CD14-positive monocyte (primary cell): ENCODE results near the gene RANBP1. TPM values are rescaled to one million over a fixed set of nuclear protein-coding genes. Genes with fewer than 3 reads are reported as not detected.

Experiments
- DNase-seq, 3 donors: peaks; one replicate each; pipeline ENCODE4 v3.0.0-alpha.2; 2011 to 2022
- H2AFZ ChIP-seq: 2 replicates; pipeline ENCODE4 v1.6.0; 2012; ENCODE audit warnings: mild to moderate bottlenecking, low read depth, low read length, inconsistent platforms; ENCODE audit not compliant: insufficient read depth, poor library complexity, severe bottlenecking
- H3K27ac ChIP-seq, 2 donors: 1 replicate in 1 of 2; 2 replicates in 1 of 2; pipeline ENCODE4 v1.5.1; 2012 to 2013; ENCODE audit warnings: low read length in 2 of 2, control low read depth in 1 of 2, inconsistent platforms in 1 of 2, low read depth in 1 of 2, mild to moderate bottlenecking in 1 of 2
- H3K27me3 ChIP-seq, 2 donors: one replicate each; pipeline versions ENCODE4 v1.6.0 to v1.6.1; 2011 to 2013; ENCODE audit warnings: low read length in 2 of 2; ENCODE audit not compliant: control insufficient read depth in 2 of 2, insufficient read depth in 2 of 2
- H3K36me3 ChIP-seq, 2 donors: replicated peaks in 1 of 2; 1 replicate in 1 of 2; 2 replicates in 1 of 2; pipeline versions ENCODE4 v1.5.1 to v1.6.1; 2012 to 2013; ENCODE audit warnings: low read length in 2 of 2, control low read depth in 1 of 2, inconsistent platforms in 1 of 2, mild to moderate bottlenecking in 1 of 2; ENCODE audit not compliant: insufficient read depth in 2 of 2, control insufficient read depth in 1 of 2
- H3K4me1 ChIP-seq, 2 donors: 1 replicate in 1 of 2; 2 replicates in 1 of 2; pipeline versions ENCODE4 v1.5.1 to v1.6.1; 2012 to 2013; ENCODE audit warnings: low read length in 2 of 2, control low read depth in 1 of 2, inconsistent platforms in 1 of 2, mild to moderate bottlenecking in 1 of 2, moderate library complexity in 1 of 2; ENCODE audit not compliant: insufficient read depth in 2 of 2, control insufficient read depth in 1 of 2
- H3K4me2 ChIP-seq: replicated peaks from 2 replicates; pipeline ENCODE3; 2012; ENCODE audit warnings: low read length, moderate library complexity, mild to moderate bottlenecking; ENCODE audit not compliant: poor library complexity, severe bottlenecking; ENCODE audit errors: extremely low read depth
- H3K4me3 ChIP-seq, 3 experiments: fragments of 200-600 bp in 1 of 3; sonication (generic) in 1 of 3; replicated peaks in 1 of 3; 1 replicate in 2 of 3; 2 replicates in 1 of 3; pipeline ENCODE4 v1.5.1; 2011 to 2013; ENCODE audit warnings: low read length in 3 of 3, mild to moderate bottlenecking in 3 of 3, control low read depth in 2 of 3, low read depth in 2 of 3, inconsistent platforms in 1 of 3, moderate library complexity in 1 of 3
- H3K79me2 ChIP-seq: 2 replicates; pipeline ENCODE4 v1.6.0; 2012; ENCODE audit warnings: mild to moderate bottlenecking, control low read depth, inconsistent platforms, low read length, moderate library complexity; ENCODE audit not compliant: insufficient read depth
- H3K9ac ChIP-seq: 2 replicates; pipeline ENCODE4 v1.6.0; 2017; ENCODE audit warnings: low read length, mild to moderate bottlenecking; ENCODE audit not compliant: insufficient read depth, poor library complexity, severe bottlenecking
- H3K9me3 ChIP-seq, 2 donors: replicated peaks in 1 of 2; 1 replicate in 1 of 2; 2 replicates in 1 of 2; pipeline versions ENCODE4 v1.5.1 to v1.6.1; 2012 to 2013; ENCODE audit warnings: low read length in 2 of 2, control low read depth in 1 of 2; ENCODE audit not compliant: control insufficient read depth in 1 of 2, insufficient read depth in 1 of 2
- H4K20me1 ChIP-seq: 2 replicates; pipeline ENCODE4 v1.6.0; 2012; ENCODE audit warnings: mild to moderate bottlenecking, low read length, control low read depth, moderate library complexity; ENCODE audit not compliant: insufficient read depth
- H3K27ac Mint-ChIP-seq, 7 donors: one replicate each; pipeline ENCODE4 v1.8.0; 2020; ENCODE audit warnings: mild to moderate bottlenecking in 7 of 7, mixed read lengths in 7 of 7, moderate library complexity in 6 of 7, inconsistent platforms in 2 of 7
- H3K27me3 Mint-ChIP-seq, 3 donors: one replicate each; pipeline ENCODE4 v1.8.0; 2021 to 2022; ENCODE audit warnings: low read depth in 3 of 3, mild to moderate bottlenecking in 3 of 3, mixed read lengths in 3 of 3, moderate library complexity in 3 of 3, inconsistent platforms in 1 of 3
- H3K36me3 Mint-ChIP-seq, 2 donors: one replicate each; pipeline ENCODE4 v1.8.0; 2020; ENCODE audit warnings: mixed read lengths in 2 of 2, inconsistent platforms in 1 of 2, mild to moderate bottlenecking in 1 of 2
- H3K4me1 Mint-ChIP-seq: one replicate; pipeline ENCODE4 v1.8.0; 2020; ENCODE audit warnings: mild to moderate bottlenecking, mixed read lengths
- H3K4me3 Mint-ChIP-seq, 2 donors: one replicate each; pipeline ENCODE4 v1.8.0; 2020; ENCODE audit warnings: mild to moderate bottlenecking in 2 of 2, mixed read lengths in 2 of 2, moderate library complexity in 1 of 2
- H3K9me3 Mint-ChIP-seq, 7 donors: one replicate each; pipeline ENCODE4 v1.8.0; 2020 to 2022; ENCODE audit warnings: mixed read lengths in 7 of 7, mild to moderate bottlenecking in 6 of 7, moderate library complexity in 6 of 7, inconsistent platforms in 2 of 7
- CTCF ChIP-seq: fragments of 200-600 bp; IDR thresholded peaks from one replicate; pipeline ENCODE4 v1.8.0; 2022; ENCODE audit warnings: antibody characterized with exemption, mild to moderate bottlenecking
- whole genome bisulfite sequencing: methylation state at CpG from one replicate; pipeline ENCODE4 v1.1.5; 2013; ENCODE audit warnings: missing lambda C conversion rate; ENCODE audit not compliant: insufficient coverage; 5-methylcytosine and 5-hydroxymethylcytosine counted together
- intact Hi-C, 2 donors: fragments of 100-400 bp; cut with micrococcal nuclease; formaldehyde crosslinking; loops; one replicate each; pipeline versions ENCODE4 v1.15.0 to v1.15.1; 2023
- polyA plus RNA-seq, 3 donors: library from polyadenylated mRNA; depleted of rRNA in 1 of 3; unstranded in 2 of 3; stranded (reverse) in 1 of 3; fragments of 300-500 nt in 2 of 3; fragments of >200 nt in 1 of 3; fragmentation: Illumina TruSeq in 2 of 3; gene quantifications; 1 replicate in 2 of 3; 2 replicates in 1 of 3; pipeline ENCODE4 v1.2.3, GENCODE V29; 2012 to 2021

The RANBP1 gene
- polyA plus RNA-seq, 3 donors = 45.0 to 52.3 (median 47.4) TPM

DNA sequence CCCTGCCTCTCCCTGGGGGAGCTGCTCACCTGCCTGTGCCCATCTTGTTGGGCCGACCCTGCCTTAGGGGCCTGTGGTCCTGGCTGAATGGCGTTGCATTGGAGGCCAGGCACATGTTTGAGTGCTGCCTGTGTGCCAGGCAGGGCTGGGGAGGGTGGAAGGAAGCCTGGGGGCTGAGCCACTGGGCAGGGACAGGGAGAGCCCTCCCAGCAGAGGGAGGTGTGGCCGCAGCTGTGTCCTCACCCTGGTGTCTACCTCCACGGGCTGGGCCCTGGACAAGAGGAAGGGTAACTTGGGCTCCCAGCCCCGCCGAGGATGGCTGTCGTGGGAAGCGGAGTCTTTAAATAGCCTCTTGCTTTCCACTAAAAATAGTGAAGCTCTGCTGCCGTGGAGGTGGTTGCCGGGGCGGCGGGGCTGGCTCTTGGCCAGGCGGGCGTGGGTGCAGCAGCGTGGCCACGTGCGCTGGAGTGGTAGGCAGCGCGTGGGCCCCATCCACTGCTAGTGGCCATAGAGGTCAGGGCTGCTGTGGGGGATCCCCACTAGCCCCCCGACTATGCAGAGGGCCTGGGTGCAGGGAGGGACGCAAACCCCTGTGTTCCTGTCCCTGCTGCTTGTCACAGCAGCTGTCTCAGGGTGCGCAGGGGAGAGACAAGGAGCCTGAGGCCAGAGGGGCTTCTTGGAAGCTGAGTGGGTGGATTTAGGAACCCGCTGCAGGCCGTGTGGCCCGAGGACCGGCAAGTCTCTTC is 21.9 kb downstream of the RANBP1 start:
- WGBS = 41% methylated on average over 21 of the region's 26 CpGs
- intact Hi-C loops = no loop called here
- Mint-ChIP-seq H3K4me1 (peaks cover 18% of the 10 kb centered on the region), H3K9me3 (no peaks in the 10 kb centered on the region), H3K27ac (peak overlapping the region in 1 of 7 donors; percentile 27), H3K4me3 (no peak overlapping the region), H3K27me3 (peaks cover 0 to 2% (median 0%) of the 10 kb centered on the region in 3 donors), H3K36me3 (peaks cover 9 to 12% of the 10 kb centered on the region in 2 donors)
- Histone ChIP-seq H3K9ac (peak overlapping the region; percentile 21), H2AFZ (no peak overlapping the region), H3K9me3 (no peaks in the 10 kb centered on the region), H3K4me3 (no peak overlapping the region), H3K4me1 (peaks cover 3 to 10% of the 10 kb centered on the region in 2 donors), H3K27ac (no peak overlapping the region), H3K36me3 (peaks cover 7 to 9% of the 10 kb centered on the region in 2 donors), H3K4me2 (no peak overlapping the region), H3K79me2 (peaks cover 18% of the 10 kb centered on the region), H3K27me3 (no peaks in the 10 kb centered on the region), H4K20me1 (peaks cover 68% of the 10 kb centered on the region)
- TF ChIP-seq CTCF = no peak
- no peak for DNase-seq

GRCh38 chr22:20138417-20138738 is 22.5 kb downstream of the RANBP1 start:
- Histone ChIP-seq H3K36me3 (peaks cover 7 to 9% of the 10 kb centered on the region in 2 donors), H4K20me1 (peaks cover 64% of the 10 kb centered on the region), H3K9ac (no peak overlapping the region), H3K4me2 (no peak overlapping the region), H3K4me3 (no peak overlapping the region), H3K27me3 (no peaks in the 10 kb centered on the region), H3K9me3 (no peaks in the 10 kb centered on the region), H3K27ac (no peak overlapping the region), H3K79me2 (peaks cover 16% of the 10 kb centered on the region), H2AFZ (no peak overlapping the region), H3K4me1 (peaks cover 0 to 5% of the 10 kb centered on the region in 2 donors)
- DNase-seq = no peak
- H3K27ac Mint-ChIP-seq = no peak overlapping the region
- H3K27me3 Mint-ChIP-seq = peaks cover 0 to 2% (median 0%) of the 10 kb centered on the region in 3 donors
- no peak for TF ChIP-seq CTCF
- H3K36me3 Mint-ChIP-seq = peaks cover 9 to 12% of the 10 kb centered on the region in 2 donors
- 85% methylated on average over 4 of the region's 4 CpGs for WGBS
- H3K9me3 Mint-ChIP-seq = no peaks in the 10 kb centered on the region
- no peak overlapping the region for H3K4me3 Mint-ChIP-seq
- intact Hi-C loops = no loop called here
- H3K4me1 Mint-ChIP-seq = peaks cover 13% of the 10 kb centered on the region
